Measurements from ENCODE around the gene DNAJC13. TPM values are rescaled to one million over a fixed set of nuclear protein-coding genes. Genes with fewer than 3 reads are reported as not detected.
"Not testable (repeated sequence)": the region's sequence is repeated elsewhere in the genome, so short reads cannot be mapped to it uniquely, and the experiment has no call there.

DNAJC13 gene
- total RNA-seq, 2 experiments from 2014 or later: 22.8 to 42.7 TPM

GRCh38 chr3:132382267-132382666 is 35.0 kb upstream of the DNAJC13 start:
- Histone ChIP-seq H3K27ac (ENCODE audit: low read depth, low read length, poor library complexity, severe bottlenecking) (no peak overlapping the region), H2AFZ (ENCODE audit: low read length) (no peak overlapping the region), H3K36me3 (ENCODE audit: insufficient read depth, low read length) (no peaks in the 10 kb centered on the region), H3K9me3 (ENCODE audit: low read length) (no peaks in the 10 kb centered on the region), H3K4me2 (ENCODE audit: low read length) (no peak overlapping the region), H3K4me1 (ENCODE audit: insufficient read depth, low read length, poor library complexity, severe bottlenecking) (no peaks in the 10 kb centered on the region), H3K4me3 (ENCODE audit: low read depth, low read length, poor library complexity, severe bottlenecking) (no peak overlapping the region), H3K79me2 (ENCODE audit: insufficient read depth, low read depth, low read length) (no peaks in the 10 kb centered on the region), H3K9me2 (ENCODE audit: insufficient read depth, low read length) (no peaks in the 10 kb centered on the region), H4K20me1 (ENCODE audit: insufficient read depth, low read length) (no peaks in the 10 kb centered on the region)
- no peak for TF ChIP-seq EZH2phosphoT487 (IDR thresholded peaks at IDR 0.05; ENCODE audit: borderline replicate concordance, low read depth, low read length)
- TF ChIP-seq, protein P1, sequence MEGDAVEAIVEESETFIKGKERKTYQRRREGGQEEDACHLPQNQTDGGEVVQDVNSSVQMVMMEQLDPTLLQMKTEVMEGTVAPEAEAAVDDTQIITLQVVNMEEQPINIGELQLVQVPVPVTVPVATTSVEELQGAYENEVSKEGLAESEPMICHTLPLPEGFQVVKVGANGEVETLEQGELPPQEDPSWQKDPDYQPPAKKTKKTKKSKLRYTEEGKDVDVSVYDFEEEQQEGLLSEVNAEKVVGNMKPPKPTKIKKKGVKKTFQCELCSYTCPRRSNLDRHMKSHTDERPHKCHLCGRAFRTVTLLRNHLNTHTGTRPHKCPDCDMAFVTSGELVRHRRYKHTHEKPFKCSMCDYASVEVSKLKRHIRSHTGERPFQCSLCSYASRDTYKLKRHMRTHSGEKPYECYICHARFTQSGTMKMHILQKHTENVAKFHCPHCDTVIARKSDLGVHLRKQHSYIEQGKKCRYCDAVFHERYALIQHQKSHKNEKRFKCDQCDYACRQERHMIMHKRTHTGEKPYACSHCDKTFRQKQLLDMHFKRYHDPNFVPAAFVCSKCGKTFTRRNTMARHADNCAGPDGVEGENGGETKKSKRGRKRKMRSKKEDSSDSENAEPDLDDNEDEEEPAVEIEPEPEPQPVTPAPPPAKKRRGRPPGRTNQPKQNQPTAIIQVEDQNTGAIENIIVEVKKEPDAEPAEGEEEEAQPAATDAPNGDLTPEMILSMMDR (conservative IDR thresholded peaks at IDR 0.05; ENCODE audit: low read length): no peak
- BruUV-seq (replicated peaks): no TSS peak
- no peak for DNase-seq (ENCODE audit: low spot score)
- ChIA-PET CTCF (ENCODE audit: unreplicated experiment) (no interaction called here), POLR2A (interaction anchor here (0.6 to 1.1 kb wide), 2 partner anchors 112 to 275 kb away, joined by 4 to 5 read pairs; no protein-coding TSS in a partner anchor)
- intact Hi-C loops (cut with micrococcal nuclease; ENCODE audit: unreplicated experiment): no loop called here

DNA sequence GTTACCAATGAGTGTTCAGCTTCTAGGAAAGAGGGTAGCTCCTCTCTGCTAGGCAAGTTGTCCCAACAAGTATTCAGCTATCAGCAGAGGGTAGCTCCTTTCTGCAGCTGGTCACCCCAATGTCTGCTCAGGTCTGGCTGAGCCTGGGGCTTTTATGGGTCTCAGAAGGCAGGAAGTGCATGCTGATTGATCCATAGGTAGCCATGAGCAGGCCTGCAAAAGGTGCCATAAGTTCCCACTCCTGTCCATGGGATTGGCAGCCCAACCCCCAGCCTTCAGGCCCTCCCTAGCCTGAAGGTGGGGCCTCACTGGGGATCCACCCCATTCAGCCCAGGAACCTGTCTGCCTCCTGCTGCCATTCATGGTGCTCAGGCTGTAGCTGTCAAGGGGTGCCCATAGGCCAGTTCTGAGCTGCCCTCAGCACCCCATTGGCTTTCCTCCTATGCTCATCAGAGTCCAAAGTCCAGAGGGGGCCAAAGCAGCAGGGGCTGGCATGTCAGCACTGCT is 34.6 kb upstream of the DNAJC13 start:
- intact Hi-C loops (cut with micrococcal nuclease; ENCODE audit: unreplicated experiment): no loop called here
- Histone ChIP-seq H3K27ac (ENCODE audit: low read depth, low read length, poor library complexity, severe bottlenecking) (no peak overlapping the region), H3K79me2 (ENCODE audit: insufficient read depth, low read depth, low read length) (no peaks in the 10 kb centered on the region), H3K9me3 (ENCODE audit: low read length) (no peaks in the 10 kb centered on the region), H3K4me1 (ENCODE audit: insufficient read depth, low read length, poor library complexity, severe bottlenecking) (no peaks in the 10 kb centered on the region), H3K36me3 (ENCODE audit: insufficient read depth, low read length) (no peaks in the 10 kb centered on the region), H3K4me3 (ENCODE audit: low read depth, low read length, poor library complexity, severe bottlenecking) (no peak overlapping the region), H2AFZ (ENCODE audit: low read length) (no peak overlapping the region), H3K4me2 (ENCODE audit: low read length) (no peak overlapping the region), H3K9me2 (ENCODE audit: insufficient read depth, low read length) (no peaks in the 10 kb centered on the region), H4K20me1 (ENCODE audit: insufficient read depth, low read length) (no peaks in the 10 kb centered on the region)
- BruUV-seq (replicated peaks): no TSS peak
- no peak for DNase-seq (ENCODE audit: low spot score)
- ChIA-PET POLR2A (interaction anchor here (0.6 to 1.1 kb wide), 2 partner anchors 112 to 275 kb away, joined by 4 to 5 read pairs; no protein-coding TSS in a partner anchor), CTCF (ENCODE audit: unreplicated experiment) (no interaction called here)
- TF ChIP-seq, protein P1 (conservative IDR thresholded peaks at IDR 0.05; ENCODE audit: low read length): no peak
- no peak for TF ChIP-seq EZH2phosphoT487 (IDR thresholded peaks at IDR 0.05; ENCODE audit: borderline replicate concordance, low read depth, low read length)

- no peaks in the 10 kb centered on the region for H3K9me2 ChIP-seq (ENCODE audit: insufficient read depth, low read length)
- no peaks in the 10 kb centered on the region for H4K20me1 ChIP-seq (ENCODE audit: insufficient read depth, low read length)
- no peak for DNase-seq (ENCODE audit: low spot score)
- BruUV-seq (replicated peaks): no TSS peak
- no peaks in the 10 kb centered on the region for H3K36me3 ChIP-seq (ENCODE audit: insufficient read depth, low read length)
- H3K9me3 ChIP-seq (ENCODE audit: low read length): no peaks in the 10 kb centered on the region
- no peak for TF ChIP-seq EZH2phosphoT487 (IDR thresholded peaks at IDR 0.05; ENCODE audit: borderline replicate concordance, low read depth, low read length)
- TF ChIP-seq, protein P1 (conservative IDR thresholded peaks at IDR 0.05; ENCODE audit: low read length): no peak
- H3K4me2 ChIP-seq (ENCODE audit: low read length): no peak overlapping the region
- intact Hi-C loops (cut with micrococcal nuclease; ENCODE audit: unreplicated experiment): no loop called here
- H3K4me1 ChIP-seq (ENCODE audit: insufficient read depth, low read length, poor library complexity, severe bottlenecking): no peaks in the 10 kb centered on the region
- ChIA-PET CTCF (ENCODE audit: unreplicated experiment) (no interaction called here), POLR2A (no interaction called here)
- no peaks in the 10 kb centered on the region for H3K79me2 ChIP-seq (ENCODE audit: insufficient read depth, low read depth, low read length)
- no peak overlapping the region for H3K4me3 ChIP-seq (ENCODE audit: low read depth, low read length, poor library complexity, severe bottlenecking)
- H2AFZ ChIP-seq (ENCODE audit: low read length): no peak overlapping the region
- H3K27ac ChIP-seq (ENCODE audit: low read depth, low read length, poor library complexity, severe bottlenecking): no peak overlapping the region
Measured at GRCh38 chr3:132386259-132386658, 31.0 kb upstream of the DNAJC13 start.

DNA sequence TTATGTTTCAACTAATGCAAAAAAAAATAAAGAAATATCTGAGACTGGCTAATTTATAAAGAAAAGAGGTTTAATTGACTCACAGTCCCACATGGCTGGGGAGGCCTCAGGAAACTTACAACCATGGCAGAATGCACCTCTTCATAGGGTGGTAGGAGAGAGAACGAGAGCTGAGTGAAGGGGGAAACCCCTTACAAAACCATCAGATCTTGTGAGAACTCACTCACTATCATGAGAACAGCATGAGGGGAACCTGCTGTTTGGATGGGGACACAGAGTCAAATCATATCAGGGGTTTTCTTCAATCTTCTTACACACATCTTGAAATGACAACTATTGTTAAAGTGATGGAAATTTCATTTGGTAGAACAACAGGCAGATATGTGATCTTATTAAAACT is 24.6 kb upstream of the DNAJC13 start:
- H3K4me2 ChIP-seq (ENCODE audit: low read length); H3K4me1 ChIP-seq (ENCODE audit: insufficient read depth, low read length, poor library complexity, severe bottlenecking); H3K4me3 ChIP-seq (ENCODE audit: low read depth, low read length, poor library complexity, severe bottlenecking); H2AFZ ChIP-seq (ENCODE audit: low read length); H3K36me3 ChIP-seq (ENCODE audit: insufficient read depth, low read length); H3K79me2 ChIP-seq (ENCODE audit: insufficient read depth, low read depth, low read length); H3K9me2 ChIP-seq (ENCODE audit: insufficient read depth, low read length); CTCF ChIA-PET (ENCODE audit: unreplicated experiment); intact Hi-C loops (cut with micrococcal nuclease; ENCODE audit: unreplicated experiment); BruUV-seq (replicated peaks); H3K27ac ChIP-seq (ENCODE audit: low read depth, low read length, poor library complexity, severe bottlenecking); H3K9me3 ChIP-seq (ENCODE audit: low read length); POLR2A ChIA-PET; H4K20me1 ChIP-seq (ENCODE audit: insufficient read depth, low read length); DNase-seq (ENCODE audit: low spot score): not testable (repeated sequence)

Data from OCI-LY7 (cell line).